ENCODE measurements around the gene CDCA8. TPM values are rescaled to one million over a fixed set of nuclear protein-coding genes. Genes with fewer than 3 reads are reported as not detected.

CDCA8 gene
- total and polyA plus RNA-seq, 2 experiments from 2014 or later: 31.6 to 37.9 TPM

DNA sequence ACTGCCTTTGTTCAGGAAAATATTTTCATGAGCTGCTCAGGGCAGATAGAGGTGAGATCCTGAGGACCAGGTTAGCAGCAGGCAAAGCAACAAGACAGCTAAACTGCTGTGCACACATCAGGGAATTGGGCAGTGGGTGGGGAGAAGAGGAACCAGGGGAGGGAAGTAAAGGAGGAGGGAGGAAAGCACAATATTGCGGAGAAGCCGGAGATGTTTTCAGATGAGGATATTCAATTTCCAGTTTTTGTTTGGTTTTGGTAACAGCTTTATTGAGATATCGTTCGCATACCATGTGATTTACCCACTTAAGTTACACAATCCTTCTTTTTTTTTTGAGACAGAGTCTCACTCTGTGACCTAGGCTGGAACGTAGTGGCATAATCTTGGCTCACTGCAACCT is 38.1 kb downstream of the CDCA8 start:
- Histone ChIP-seq H3K4me3 (no peak overlapping the region), H3K9me2 (ENCODE audit: insufficient read depth) (no peaks in the 10 kb centered on the region), H3K27ac (ENCODE audit: low read depth) (no peak overlapping the region), H3K79me2 (replicated peaks; ENCODE audit: insufficient read depth) (no peaks in the 10 kb centered on the region), H3K4me1 (ENCODE audit: insufficient read depth) (0 out of 2 replicates have a peak, but pooled peaks cover 4% of the 10 kb centered on the region), H3F3A (replicated peaks; ENCODE audit: low read depth) (no peaks in the 10 kb centered on the region), H2AFZ (no peak overlapping the region), H3K27me3 (ENCODE audit: insufficient read depth) (peaks cover 14% of the 10 kb centered on the region), H3K4me2 (no peak overlapping the region), H3K36me3 (ENCODE audit: insufficient read depth) (no peaks in the 10 kb centered on the region), H4K20me1 (replicated peaks; ENCODE audit: insufficient read depth) (0 out of 2 replicates have a peak, but pooled peaks cover 2% of the 10 kb centered on the region)
- H3K9me3 Mint-ChIP-seq: no peaks in the 10 kb centered on the region
- no peak for TF ChIP-seq ZNF114 (CRISPR knock-in tag; IDR thresholded peaks at IDR 0.05)
- TF ChIP-seq ZNF331 (CRISPR knock-in tag; IDR thresholded peaks at IDR 0.05; ENCODE audit: low read depth): no peak
- no peak for TF ChIP-seq EZH2 (IDR thresholded peaks at IDR 0.05; ENCODE audit: low read depth, unreplicated experiment)
- TF ChIP-seq CTCF (conservative IDR thresholded peaks at IDR 0.05; ENCODE audit: low read depth in 2 of 2): no peak
- TF ChIP-seq, protein P1, sequence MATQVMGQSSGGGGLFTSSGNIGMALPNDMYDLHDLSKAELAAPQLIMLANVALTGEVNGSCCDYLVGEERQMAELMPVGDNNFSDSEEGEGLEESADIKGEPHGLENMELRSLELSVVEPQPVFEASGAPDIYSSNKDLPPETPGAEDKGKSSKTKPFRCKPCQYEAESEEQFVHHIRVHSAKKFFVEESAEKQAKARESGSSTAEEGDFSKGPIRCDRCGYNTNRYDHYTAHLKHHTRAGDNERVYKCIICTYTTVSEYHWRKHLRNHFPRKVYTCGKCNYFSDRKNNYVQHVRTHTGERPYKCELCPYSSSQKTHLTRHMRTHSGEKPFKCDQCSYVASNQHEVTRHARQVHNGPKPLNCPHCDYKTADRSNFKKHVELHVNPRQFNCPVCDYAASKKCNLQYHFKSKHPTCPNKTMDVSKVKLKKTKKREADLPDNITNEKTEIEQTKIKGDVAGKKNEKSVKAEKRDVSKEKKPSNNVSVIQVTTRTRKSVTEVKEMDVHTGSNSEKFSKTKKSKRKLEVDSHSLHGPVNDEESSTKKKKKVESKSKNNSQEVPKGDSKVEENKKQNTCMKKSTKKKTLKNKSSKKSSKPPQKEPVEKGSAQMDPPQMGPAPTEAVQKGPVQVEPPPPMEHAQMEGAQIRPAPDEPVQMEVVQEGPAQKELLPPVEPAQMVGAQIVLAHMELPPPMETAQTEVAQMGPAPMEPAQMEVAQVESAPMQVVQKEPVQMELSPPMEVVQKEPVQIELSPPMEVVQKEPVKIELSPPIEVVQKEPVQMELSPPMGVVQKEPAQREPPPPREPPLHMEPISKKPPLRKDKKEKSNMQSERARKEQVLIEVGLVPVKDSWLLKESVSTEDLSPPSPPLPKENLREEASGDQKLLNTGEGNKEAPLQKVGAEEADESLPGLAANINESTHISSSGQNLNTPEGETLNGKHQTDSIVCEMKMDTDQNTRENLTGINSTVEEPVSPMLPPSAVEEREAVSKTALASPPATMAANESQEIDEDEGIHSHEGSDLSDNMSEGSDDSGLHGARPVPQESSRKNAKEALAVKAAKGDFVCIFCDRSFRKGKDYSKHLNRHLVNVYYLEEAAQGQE (IDR thresholded peaks at IDR 0.05; ENCODE audit: unreplicated experiment): no peak
- TF ChIP-seq POLR2AphosphoS5 (IDR thresholded peaks at IDR 0.05; ENCODE audit: low read depth): no peak
- no peak for TF ChIP-seq NANOG (IDR thresholded peaks at IDR 0.05; ENCODE audit: borderline replicate concordance)
- H3K27ac Mint-ChIP-seq: no peak overlapping the region
- H3K36me3 Mint-ChIP-seq (ENCODE audit: low read depth): no peaks in the 10 kb centered on the region
- H3K4me1 Mint-ChIP-seq: peaks cover 3% of the 10 kb centered on the region; the same call in 2 of the 3 replicates
- no peak for ATAC-seq
- DNase-seq (ENCODE audit: low spot score): no peak
- H3K27me3 Mint-ChIP-seq (ENCODE audit: insufficient read depth, low read depth, poor library complexity): peaks cover 12% of the 10 kb centered on the region
- no peak overlapping the region for H3K4me3 Mint-ChIP-seq

- Histone ChIP-seq H3K79me2 (replicated peaks; ENCODE audit: insufficient read depth) (no peaks in the 10 kb centered on the region), H3K27me3 (ENCODE audit: insufficient read depth) (peaks cover 14% of the 10 kb centered on the region), H3K4me2 (no peak overlapping the region), H3K27ac (ENCODE audit: low read depth) (no peak overlapping the region), H3K9me2 (ENCODE audit: insufficient read depth) (no peaks in the 10 kb centered on the region), H2AFZ (no peak overlapping the region), H3F3A (replicated peaks; ENCODE audit: low read depth) (no peaks in the 10 kb centered on the region), H4K20me1 (replicated peaks; ENCODE audit: insufficient read depth) (0 out of 2 replicates have a peak, but pooled peaks cover 2% of the 10 kb centered on the region), H3K36me3 (ENCODE audit: insufficient read depth) (no peaks in the 10 kb centered on the region), H3K4me1 (ENCODE audit: insufficient read depth) (0 out of 2 replicates have a peak, but pooled peaks cover 4% of the 10 kb centered on the region), H3K4me3 (no peak overlapping the region)
- no peak for ATAC-seq
- H3K27me3 Mint-ChIP-seq (ENCODE audit: insufficient read depth, low read depth, poor library complexity): peaks cover 10% of the 10 kb centered on the region
- DNase-seq (ENCODE audit: low spot score): no peak
- H3K4me1 Mint-ChIP-seq: peaks cover 3% of the 10 kb centered on the region; the same call in 2 of the 3 replicates
- no peak overlapping the region for H3K27ac Mint-ChIP-seq
- no peaks in the 10 kb centered on the region for H3K36me3 Mint-ChIP-seq (ENCODE audit: low read depth)
- no peaks in the 10 kb centered on the region; the same call in 2 of the 3 replicates for H3K9me3 Mint-ChIP-seq
- H3K4me3 Mint-ChIP-seq: no peak overlapping the region
- no peak for TF ChIP-seq EZH2phosphoT487 (IDR thresholded peaks at IDR 0.05; ENCODE audit: unreplicated experiment)
- TF ChIP-seq, protein P2, sequence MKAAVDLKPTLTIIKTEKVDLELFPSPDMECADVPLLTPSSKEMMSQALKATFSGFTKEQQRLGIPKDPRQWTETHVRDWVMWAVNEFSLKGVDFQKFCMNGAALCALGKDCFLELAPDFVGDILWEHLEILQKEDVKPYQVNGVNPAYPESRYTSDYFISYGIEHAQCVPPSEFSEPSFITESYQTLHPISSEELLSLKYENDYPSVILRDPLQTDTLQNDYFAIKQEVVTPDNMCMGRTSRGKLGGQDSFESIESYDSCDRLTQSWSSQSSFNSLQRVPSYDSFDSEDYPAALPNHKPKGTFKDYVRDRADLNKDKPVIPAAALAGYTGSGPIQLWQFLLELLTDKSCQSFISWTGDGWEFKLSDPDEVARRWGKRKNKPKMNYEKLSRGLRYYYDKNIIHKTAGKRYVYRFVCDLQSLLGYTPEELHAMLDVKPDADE (IDR thresholded peaks at IDR 0.05): no peak
- no peak for TF ChIP-seq JUNB (IDR thresholded peaks at IDR 0.05; ENCODE audit: unreplicated experiment)
- TF ChIP-seq NANOG (IDR thresholded peaks at IDR 0.05; ENCODE audit: borderline replicate concordance): no peak
- no peak for TF ChIP-seq CREB1 (CRISPR knock-in tag; IDR thresholded peaks at IDR 0.05; ENCODE audit: low read depth)
- no peak for TF ChIP-seq ZNF114 (CRISPR knock-in tag; IDR thresholded peaks at IDR 0.05)
Measured at GRCh38 chr1:37731312-37732019, 39.1 kb downstream of the CDCA8 start.
